ENCODE data around the gene CAST. TPM values are rescaled to one million over a fixed set of nuclear protein-coding genes. Genes with fewer than 3 reads are reported as not detected.

Gene CAST
- total and polyA plus RNA-seq, 2 donors (not counting 3 experiments of a cell fraction or from before 2014, with no cell fraction given), result 33.7 to 194 TPM

DNA sequence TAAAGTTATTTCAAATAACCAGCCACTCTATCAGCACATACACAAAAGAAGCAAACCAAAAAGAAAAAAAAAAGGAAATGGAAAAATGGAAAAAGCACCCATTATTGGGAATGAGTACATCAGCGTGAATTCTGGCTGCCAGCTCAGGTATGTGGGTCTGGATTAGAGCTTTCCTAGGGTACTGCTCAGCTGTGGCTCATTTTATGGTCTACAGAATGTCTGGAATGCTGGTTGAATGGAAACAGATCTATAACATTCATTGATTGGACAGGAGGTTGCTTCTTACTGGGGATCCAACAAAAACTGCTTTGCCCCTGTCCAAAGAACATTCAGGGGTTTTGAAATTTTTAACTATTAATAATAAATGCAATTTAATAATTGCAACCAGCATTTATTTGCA lies 3.9 kb upstream of the CAST start:
- no peaks in the 10 kb centered on the region for H3K9me3 ChIP-seq (replicated peaks; ENCODE audit: control insufficient read depth, insufficient read depth, low read length)
- intact Hi-C loops (cut with micrococcal nuclease), result no loop called here
- no peak overlapping the region for H3K9ac ChIP-seq (replicated peaks; ENCODE audit: extremely low read depth, insufficient read depth, low read length)
- no peak overlapping the region for H3K4me3 ChIP-seq (replicated peaks in 1 of 3; ENCODE audit: insufficient read depth in 1 of 3, low read depth in 1 of 3, low read length in 3 of 3)
- TF ChIP-seq POLR2AphosphoS5 (IDR thresholded peaks at IDR 0.05; ENCODE audit: insufficient read depth, low read depth, low read length), result no peak
- TF ChIP-seq, protein P1, sequence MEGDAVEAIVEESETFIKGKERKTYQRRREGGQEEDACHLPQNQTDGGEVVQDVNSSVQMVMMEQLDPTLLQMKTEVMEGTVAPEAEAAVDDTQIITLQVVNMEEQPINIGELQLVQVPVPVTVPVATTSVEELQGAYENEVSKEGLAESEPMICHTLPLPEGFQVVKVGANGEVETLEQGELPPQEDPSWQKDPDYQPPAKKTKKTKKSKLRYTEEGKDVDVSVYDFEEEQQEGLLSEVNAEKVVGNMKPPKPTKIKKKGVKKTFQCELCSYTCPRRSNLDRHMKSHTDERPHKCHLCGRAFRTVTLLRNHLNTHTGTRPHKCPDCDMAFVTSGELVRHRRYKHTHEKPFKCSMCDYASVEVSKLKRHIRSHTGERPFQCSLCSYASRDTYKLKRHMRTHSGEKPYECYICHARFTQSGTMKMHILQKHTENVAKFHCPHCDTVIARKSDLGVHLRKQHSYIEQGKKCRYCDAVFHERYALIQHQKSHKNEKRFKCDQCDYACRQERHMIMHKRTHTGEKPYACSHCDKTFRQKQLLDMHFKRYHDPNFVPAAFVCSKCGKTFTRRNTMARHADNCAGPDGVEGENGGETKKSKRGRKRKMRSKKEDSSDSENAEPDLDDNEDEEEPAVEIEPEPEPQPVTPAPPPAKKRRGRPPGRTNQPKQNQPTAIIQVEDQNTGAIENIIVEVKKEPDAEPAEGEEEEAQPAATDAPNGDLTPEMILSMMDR (IDR thresholded peaks at IDR 0.05; ENCODE audit: extremely low read depth in 1 of 2, insufficient read depth in 1 of 2, low read depth in 1 of 2, low read length in 2 of 2), result no peak
- no peak for TF ChIP-seq GATA2 (IDR thresholded peaks at IDR 0.05; ENCODE audit: insufficient read depth, insufficient read length, low read depth, low read length)
- no peak for TF ChIP-seq POLR2A (IDR thresholded peaks at IDR 0.05; ENCODE audit: low read depth, low read length)
- TF ChIP-seq, protein P2, sequence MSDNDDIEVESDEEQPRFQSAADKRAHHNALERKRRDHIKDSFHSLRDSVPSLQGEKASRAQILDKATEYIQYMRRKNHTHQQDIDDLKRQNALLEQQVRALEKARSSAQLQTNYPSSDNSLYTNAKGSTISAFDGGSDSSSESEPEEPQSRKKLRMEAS (IDR thresholded peaks at IDR 0.05; ENCODE audit: insufficient read depth, insufficient read length), result no peak
- TF ChIP-seq JUN (IDR thresholded peaks at IDR 0.05; ENCODE audit: borderline replicate concordance, insufficient read depth, insufficient read length, low read depth), result no peak
- TF ChIP-seq EZH2 (IDR thresholded peaks at IDR 0.05; ENCODE audit: borderline replicate concordance, low read depth, low read length, severe bottlenecking), result no peak
- TF ChIP-seq MYC (IDR thresholded peaks at IDR 0.05; ENCODE audit: low read depth, low read length), result no peak
- no peak for TF ChIP-seq FOS (IDR thresholded peaks at IDR 0.05; ENCODE audit: borderline replicate concordance, insufficient read depth, low read length)
- H3K4me2 ChIP-seq (ENCODE audit: insufficient read depth, low read length), result no peak overlapping the region
- dilution Hi-C loops (cut with MboI; ENCODE audit: extremely low pct_ligation_motif_present, low sequenced_read_pairs), result no loop called here
- no peaks in the 10 kb centered on the region for H3K27me3 ChIP-seq (ENCODE audit: control insufficient read depth in 2 of 2, insufficient read depth in 2 of 2, low read length in 2 of 2)
- H3K79me2 ChIP-seq (ENCODE audit: control insufficient read depth, insufficient read depth, low read length), result peaks cover 3% of the 10 kb centered on the region
- ChIA-PET POLR2A (no interaction called here), CTCF (no interaction called here)
- no peaks in the 10 kb centered on the region for H4K20me1 ChIP-seq (replicated peaks; ENCODE audit: control insufficient read depth, extremely low read depth, insufficient read depth, low read length)
- H3K4me1 ChIP-seq (ENCODE audit: control insufficient read depth, extremely low read depth, insufficient read depth, low read length), result peaks cover 25% of the 10 kb centered on the region
- no peaks in the 10 kb centered on the region for H3K9me1 ChIP-seq (replicated peaks; ENCODE audit: control insufficient read depth, extremely low read depth, insufficient read depth, low read length)
- H3K36me3 ChIP-seq (ENCODE audit: control insufficient read depth in 2 of 2, extremely low read depth in 1 of 2, insufficient read depth in 2 of 2, low read length in 2 of 2), result no peaks in the 10 kb centered on the region
- no peak overlapping the region for H3K27ac ChIP-seq (ENCODE audit: insufficient read depth, low read depth, low read length)
- H2AFZ ChIP-seq (ENCODE audit: low read depth, low read length), result no peak overlapping the region
- no TSS peak for BruUV-seq (replicated peaks)
- FAIRE-seq (no peak), DNase-seq (ENCODE audit: low read depth, low spot score) (no peak)

Measured in endothelial cell of umbilical vein (primary cell).